Panc1 (cell line): Measurements from ENCODE around the gene TAS1R2. TPM values are rescaled to one million over a fixed set of nuclear protein-coding genes. Genes with fewer than 3 reads are reported as not detected.

ENCODE experiments used
- ATAC-seq: fragments of 200-7000 bp; cut with Tn5 transposase; 2 replicates; pipeline ENCODE4 v1.9.1; 2020; ENCODE audit warnings: mild to moderate bottlenecking, moderate library complexity
- BruUV-seq: library from RNA; stranded (reverse); fragments of 400-500 nt; replicated peaks from 2 replicates; lab custom pipeline; 2021; lab: Mats Ljungman, UMichigan
- CTCF ChIA-PET: fragments of 300-600 bp; sonication (Branson Sonifier 250); formaldehyde crosslinking; loops from one replicate; lab custom pipeline; 2022; ENCODE audit warnings: antibody characterized with exemption; lab: Charles Lee
- POLR2A ChIA-PET: fragments of 300-600 bp; sonication (Branson Sonifier 250); formaldehyde crosslinking; loops from one replicate; lab custom pipeline; 2022; ENCODE audit warnings: antibody characterized with exemption; lab: Charles Lee
- DNase-seq: peaks from one replicate; pipeline ENCODE4 v3.0.0-alpha.2; 2010; ENCODE audit warnings: low read depth, low spot score
- H3K27ac ChIP-seq: 2 replicates; pipeline ENCODE4 v1.5.1; 2011; ENCODE audit warnings: mild to moderate bottlenecking, low read length, inconsistent platforms
- H3K27me3 ChIP-seq: fragments of 200-500 bp; sonication (Bioruptor generic); 2 replicates; pipeline ENCODE4 v1.6.0; 2014; ENCODE audit warnings: low read length, inconsistent platforms; ENCODE audit not compliant: control insufficient read depth, insufficient read depth
- H3K36me3 ChIP-seq: fragments of 200-500 bp; sonication (Bioruptor generic); 2 replicates; pipeline ENCODE4 v1.5.1; 2014; ENCODE audit warnings: inconsistent platforms, mild to moderate bottlenecking, low read length, moderate library complexity; ENCODE audit not compliant: control insufficient read depth, insufficient read depth
- H3K4me1 ChIP-seq: 2 replicates; pipeline ENCODE4 v1.5.1; 2011; ENCODE audit warnings: inconsistent platforms, mild to moderate bottlenecking, low read length, moderate library complexity; ENCODE audit not compliant: control insufficient read depth, insufficient read depth
- H3K4me3 ChIP-seq, 2 experiments: 2 replicates each; pipeline ENCODE4 v1.5.1; 2011 to 2012; ENCODE audit warnings: low read depth in 2 of 2, low read length in 2 of 2, mild to moderate bottlenecking in 2 of 2, inconsistent platforms in 1 of 2, moderate library complexity in 1 of 2
- H3K9me3 ChIP-seq: fragments of 200-500 bp; sonication (Bioruptor generic); 2 replicates; pipeline ENCODE4 v1.5.1; 2014; ENCODE audit warnings: low read depth, mild to moderate bottlenecking, inconsistent platforms, low read length, moderate library complexity; ENCODE audit not compliant: control insufficient read depth, insufficient read depth
- CTCF ChIP-seq: fragments of 450-650 bp; IDR thresholded peaks from 2 replicates; pipeline ENCODE4 v1.5.1; 2017; ENCODE audit warnings: mild to moderate bottlenecking
- POLR2AphosphoS5 ChIP-seq: IDR thresholded peaks from 2 replicates; pipeline ENCODE4 v1.6.1; 2012; ENCODE audit warnings: mild to moderate bottlenecking, low read depth, low read length, moderate library complexity
- REST ChIP-seq, 2 experiments: IDR thresholded peaks; 2 replicates each; pipeline ENCODE4 v1.6.1; 2011 to 2012; ENCODE audit warnings: low read depth in 2 of 2, control low read depth in 1 of 2, low read length in 1 of 2, mild to moderate bottlenecking in 1 of 2, moderate library complexity in 1 of 2; ENCODE audit not compliant: insufficient read depth in 1 of 2
- SIN3A ChIP-seq: IDR thresholded peaks from 2 replicates; pipeline ENCODE4 v1.6.1; 2012; ENCODE audit warnings: low read depth, mild to moderate bottlenecking, low read length, moderate library complexity, borderline replicate concordance; ENCODE audit not compliant: insufficient read depth
- TCF7L2 ChIP-seq: IDR thresholded peaks from 2 replicates; pipeline ENCODE4 v1.6.1; 2011; ENCODE audit warnings: mild to moderate bottlenecking, low read depth, low read length, inconsistent platforms
- in situ Hi-C: cut with HindIII; loops from 2 replicates; pipeline ENCODE4 v1.10.0; 2016; ENCODE audit warnings: low sequenced_read_pairs, low pct_unique_long_range_greater_than_20kb
- intact Hi-C: fragments of 100-400 bp; cut with micrococcal nuclease; formaldehyde crosslinking; loops from one replicate; pipeline ENCODE4 v1.10.0; 2022; ENCODE audit not compliant: unreplicated experiment
- total RNA-seq: library from RNA; stranded (reverse); gene quantifications from one replicate; pipeline ENCODE4 v1.2.1, GENCODE V29; 2021; ENCODE audit not compliant: unreplicated experiment

TAS1R2 gene
- total RNA-seq, 1 experiment from 2014 or later, result not detected

- no TSS peak for BruUV-seq
- POLR2A ChIA-PET, result no interaction called here
- intact Hi-C loops, result no loop called here
- H3K36me3 ChIP-seq, result no peaks in the 10 kb centered on the region
- no peaks in the 10 kb centered on the region for H3K27me3 ChIP-seq
- no peaks in the 10 kb centered on the region for H3K9me3 ChIP-seq
- no peak overlapping the region for H3K4me3 ChIP-seq
- CTCF ChIA-PET, result interaction anchor here (0.5 to 0.7 kb wide), 4 partner anchors 61 to 734 kb away, joined by 4 read pairs; no protein-coding TSS in a partner anchor
- TF ChIP-seq CTCF (no peak), REST (IDR thresholded peaks at IDR 0.05; ENCODE audit: insufficient read depth in 1 of 2, low read depth in 2 of 2, low read length in 1 of 2) (no peak), POLR2AphosphoS5 (no peak), SIN3A (no peak)
- DNase-seq, result no peak
- in situ Hi-C loops, result no loop called here
- H3K27ac ChIP-seq, result no peak overlapping the region; the same call in 1 of the 2 replicates
- no peaks in the 10 kb centered on the region for H3K4me1 ChIP-seq
- ATAC-seq, result no peak
These were observed 54.1 kb downstream of the TAS1R2 start for GRCh38 chr1:18805150-18805879.

GRCh38 chr1:18803851-18804250, 55.6 kb downstream of the TAS1R2 start:
- ATAC-seq (no peak), DNase-seq (no peak)
- Histone ChIP-seq H3K36me3 (no peaks in the 10 kb centered on the region), H3K4me1 (no peaks in the 10 kb centered on the region), H3K27ac (no peak overlapping the region), H3K27me3 (no peaks in the 10 kb centered on the region), H3K4me3 (no peak overlapping the region), H3K9me3 (no peaks in the 10 kb centered on the region)
- intact Hi-C loops (no loop called here), in situ Hi-C loops (no loop called here)
- no peak for TF ChIP-seq SIN3A
- no peak for TF ChIP-seq TCF7L2
- TF ChIP-seq POLR2AphosphoS5, result no peak
- BruUV-seq, result no TSS peak
- ChIA-PET CTCF (no interaction called here), POLR2A (no interaction called here)
